HepG2 (cell line): ENCODE measurements around the gene SMIM13. TPM values are rescaled to one million over a fixed set of nuclear protein-coding genes. Genes with fewer than 3 reads are reported as not detected.

Source experiments
- MIXL1 ChIP-seq: IDR thresholded peaks from 2 replicates; pipeline ENCODE4 v1.6.1; 2016
- PHF5A ChIP-seq: IDR thresholded peaks from one replicate; pipeline ENCODE4 v1.6.1; 2018; ENCODE audit warnings: low read depth, missing genetic modification reagents; ENCODE audit not compliant: unreplicated experiment
- RNF2 ChIP-seq: fragments of 450-650 bp; conservative IDR thresholded peaks from 2 replicates; pipeline ENCODE4 v1.6.1; 2016; ENCODE audit warnings: low read depth
- U2AF1 ChIP-seq: fragments of 200-400 bp; formaldehyde crosslinking; optimal IDR thresholded peaks from 2 replicates; pipeline ENCODE3; 2017; ENCODE audit warnings: mild to moderate bottlenecking, low read depth, low read length
- ZMYM4 ChIP-seq: sonication (generic); formaldehyde crosslinking; IDR thresholded peaks from 2 replicates; pipeline ENCODE4 v1.8.1; 2023; ENCODE audit warnings: mild to moderate bottlenecking, missing genetic modification reagents
- ZNF501 ChIP-seq: sonication (generic); formaldehyde crosslinking; IDR thresholded peaks from 2 replicates; pipeline ENCODE4 v1.5.1; 2020; ENCODE audit warnings: mild to moderate bottlenecking, moderate library complexity, missing genetic modification reagents
- ZNF607 ChIP-seq: sonication (generic); formaldehyde crosslinking; IDR thresholded peaks from 2 replicates; pipeline ENCODE4 v1.5.1; 2020; ENCODE audit warnings: missing genetic modification reagents, mild to moderate bottlenecking, borderline replicate concordance
- polyA plus RNA-seq, 8 experiments: library from polyadenylated mRNA; depleted of rRNA in 3 of 8; stranded (reverse) in 7 of 8; unstranded in 1 of 8; fragments of >200 nt; fragmentation: Illumina TruSeq in 4 of 8; extraction: Trizol in 4 of 8; gene quantifications; 2 replicates each; pipeline versions ENCODE4 v1.2.1 to v1.2.3, GENCODE V29; 2011 to 2016; ENCODE audit warnings: low read depth in 4 of 8, missing spikeins in 1 of 8, mixed read lengths in 1 of 8; ENCODE audit not compliant: insufficient read depth in 1 of 8
- total RNA-seq, 5 experiments: library from RNA; depleted of rRNA; stranded (reverse); fragments of >200 nt; fragmentation: Illumina TruSeq; extraction: Trizol; gene quantifications; 2 replicates each; pipeline ENCODE4 v1.2.3, GENCODE V29; 2016; ENCODE audit warnings: low read depth in 1 of 5
- TF ChIP-seq, protein P1 (sequence below): IDR thresholded peaks from 2 replicates; pipeline ENCODE4 v1.4.0; 2020; ENCODE audit warnings: mild to moderate bottlenecking, missing genetic modification reagents
- TF ChIP-seq, protein P2 (sequence below): sonication (generic); formaldehyde crosslinking; IDR thresholded peaks from 2 replicates; pipeline ENCODE4 v1.4.0; 2020; ENCODE audit warnings: missing genetic modification reagents, borderline replicate concordance
- TF ChIP-seq, protein P3 (sequence below): fragments of 450-650 bp; IDR thresholded peaks from 2 replicates; pipeline ENCODE4 v1.6.1; 2017
- TF ChIP-seq, protein P4 (sequence below): sonication (generic); formaldehyde crosslinking; IDR thresholded peaks from 2 replicates; pipeline ENCODE4 v1.5.0; 2020; ENCODE audit warnings: mild to moderate bottlenecking, missing genetic modification reagents, borderline replicate concordance
- TF ChIP-seq, protein P5 (sequence below): IDR thresholded peaks from 2 replicates; pipeline ENCODE4 v1.6.1; 2016

The SMIM13 gene
- total and polyA plus RNA-seq, 2 of the 13 experiments (the other 11 are each of a cell fraction or from before 2014, with no cell fraction given) = 2.7 to 10.2 TPM

DNA sequence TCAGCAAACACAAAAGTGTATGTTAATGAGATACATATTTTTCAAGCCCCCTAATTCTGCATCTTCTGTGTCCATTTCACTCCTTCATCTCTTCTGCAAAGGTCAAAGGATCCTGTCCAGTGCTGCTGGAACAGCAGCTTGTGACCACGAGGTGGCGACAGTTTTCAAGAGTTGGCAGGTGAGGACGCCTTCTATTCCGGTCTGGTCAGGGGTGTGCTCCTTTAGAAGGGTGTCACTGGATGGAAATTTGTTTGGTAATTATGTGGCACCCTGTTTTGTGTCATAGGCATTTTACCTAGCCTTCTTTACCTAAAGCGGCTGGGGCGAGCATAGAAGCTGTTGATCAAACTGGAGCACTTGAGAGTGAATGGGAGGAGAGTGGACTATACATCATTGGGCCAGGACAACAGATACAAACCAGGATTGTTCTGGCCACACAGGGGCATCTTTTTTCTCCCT is 50.8 kb downstream of the SMIM13 start (continued):
- TF ChIP-seq ZNF501 (CRISPR knock-in tag) = no peak
- TF ChIP-seq, protein P1, sequence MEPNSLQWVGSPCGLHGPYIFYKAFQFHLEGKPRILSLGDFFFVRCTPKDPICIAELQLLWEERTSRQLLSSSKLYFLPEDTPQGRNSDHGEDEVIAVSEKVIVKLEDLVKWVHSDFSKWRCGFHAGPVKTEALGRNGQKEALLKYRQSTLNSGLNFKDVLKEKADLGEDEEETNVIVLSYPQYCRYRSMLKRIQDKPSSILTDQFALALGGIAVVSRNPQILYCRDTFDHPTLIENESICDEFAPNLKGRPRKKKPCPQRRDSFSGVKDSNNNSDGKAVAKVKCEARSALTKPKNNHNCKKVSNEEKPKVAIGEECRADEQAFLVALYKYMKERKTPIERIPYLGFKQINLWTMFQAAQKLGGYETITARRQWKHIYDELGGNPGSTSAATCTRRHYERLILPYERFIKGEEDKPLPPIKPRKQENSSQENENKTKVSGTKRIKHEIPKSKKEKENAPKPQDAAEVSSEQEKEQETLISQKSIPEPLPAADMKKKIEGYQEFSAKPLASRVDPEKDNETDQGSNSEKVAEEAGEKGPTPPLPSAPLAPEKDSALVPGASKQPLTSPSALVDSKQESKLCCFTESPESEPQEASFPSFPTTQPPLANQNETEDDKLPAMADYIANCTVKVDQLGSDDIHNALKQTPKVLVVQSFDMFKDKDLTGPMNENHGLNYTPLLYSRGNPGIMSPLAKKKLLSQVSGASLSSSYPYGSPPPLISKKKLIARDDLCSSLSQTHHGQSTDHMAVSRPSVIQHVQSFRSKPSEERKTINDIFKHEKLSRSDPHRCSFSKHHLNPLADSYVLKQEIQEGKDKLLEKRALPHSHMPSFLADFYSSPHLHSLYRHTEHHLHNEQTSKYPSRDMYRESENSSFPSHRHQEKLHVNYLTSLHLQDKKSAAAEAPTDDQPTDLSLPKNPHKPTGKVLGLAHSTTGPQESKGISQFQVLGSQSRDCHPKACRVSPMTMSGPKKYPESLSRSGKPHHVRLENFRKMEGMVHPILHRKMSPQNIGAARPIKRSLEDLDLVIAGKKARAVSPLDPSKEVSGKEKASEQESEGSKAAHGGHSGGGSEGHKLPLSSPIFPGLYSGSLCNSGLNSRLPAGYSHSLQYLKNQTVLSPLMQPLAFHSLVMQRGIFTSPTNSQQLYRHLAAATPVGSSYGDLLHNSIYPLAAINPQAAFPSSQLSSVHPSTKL (CRISPR knock-in tag) = peak; percentile 55; the same call in 1 of the 2 replicates
- no peak for TF ChIP-seq PHF5A (CRISPR knock-in tag)
- TF ChIP-seq MIXL1 (CRISPR knock-in tag) = peak; percentile 58; the same call in 1 of the 2 replicates
- TF ChIP-seq, protein P2, sequence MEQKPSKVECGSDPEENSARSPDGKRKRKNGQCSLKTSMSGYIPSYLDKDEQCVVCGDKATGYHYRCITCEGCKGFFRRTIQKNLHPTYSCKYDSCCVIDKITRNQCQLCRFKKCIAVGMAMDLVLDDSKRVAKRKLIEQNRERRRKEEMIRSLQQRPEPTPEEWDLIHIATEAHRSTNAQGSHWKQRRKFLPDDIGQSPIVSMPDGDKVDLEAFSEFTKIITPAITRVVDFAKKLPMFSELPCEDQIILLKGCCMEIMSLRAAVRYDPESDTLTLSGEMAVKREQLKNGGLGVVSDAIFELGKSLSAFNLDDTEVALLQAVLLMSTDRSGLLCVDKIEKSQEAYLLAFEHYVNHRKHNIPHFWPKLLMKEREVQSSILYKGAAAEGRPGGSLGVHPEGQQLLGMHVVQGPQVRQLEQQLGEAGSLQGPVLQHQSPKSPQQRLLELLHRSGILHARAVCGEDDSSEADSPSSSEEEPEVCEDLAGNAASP (CRISPR knock-in tag) = peak; percentile 65; the same call in 1 of the 2 replicates
- TF ChIP-seq RNF2 = no peak
- TF ChIP-seq U2AF1 = no peak
- TF ChIP-seq, protein P3, sequence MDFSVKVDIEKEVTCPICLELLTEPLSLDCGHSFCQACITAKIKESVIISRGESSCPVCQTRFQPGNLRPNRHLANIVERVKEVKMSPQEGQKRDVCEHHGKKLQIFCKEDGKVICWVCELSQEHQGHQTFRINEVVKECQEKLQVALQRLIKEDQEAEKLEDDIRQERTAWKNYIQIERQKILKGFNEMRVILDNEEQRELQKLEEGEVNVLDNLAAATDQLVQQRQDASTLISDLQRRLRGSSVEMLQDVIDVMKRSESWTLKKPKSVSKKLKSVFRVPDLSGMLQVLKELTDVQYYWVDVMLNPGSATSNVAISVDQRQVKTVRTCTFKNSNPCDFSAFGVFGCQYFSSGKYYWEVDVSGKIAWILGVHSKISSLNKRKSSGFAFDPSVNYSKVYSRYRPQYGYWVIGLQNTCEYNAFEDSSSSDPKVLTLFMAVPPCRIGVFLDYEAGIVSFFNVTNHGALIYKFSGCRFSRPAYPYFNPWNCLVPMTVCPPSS = no peak
- no peak for TF ChIP-seq ZNF607
- peak; percentile 31; the same call in 1 of the 2 replicates for TF ChIP-seq ZMYM4 (CRISPR knock-in tag)
- TF ChIP-seq, protein P4, sequence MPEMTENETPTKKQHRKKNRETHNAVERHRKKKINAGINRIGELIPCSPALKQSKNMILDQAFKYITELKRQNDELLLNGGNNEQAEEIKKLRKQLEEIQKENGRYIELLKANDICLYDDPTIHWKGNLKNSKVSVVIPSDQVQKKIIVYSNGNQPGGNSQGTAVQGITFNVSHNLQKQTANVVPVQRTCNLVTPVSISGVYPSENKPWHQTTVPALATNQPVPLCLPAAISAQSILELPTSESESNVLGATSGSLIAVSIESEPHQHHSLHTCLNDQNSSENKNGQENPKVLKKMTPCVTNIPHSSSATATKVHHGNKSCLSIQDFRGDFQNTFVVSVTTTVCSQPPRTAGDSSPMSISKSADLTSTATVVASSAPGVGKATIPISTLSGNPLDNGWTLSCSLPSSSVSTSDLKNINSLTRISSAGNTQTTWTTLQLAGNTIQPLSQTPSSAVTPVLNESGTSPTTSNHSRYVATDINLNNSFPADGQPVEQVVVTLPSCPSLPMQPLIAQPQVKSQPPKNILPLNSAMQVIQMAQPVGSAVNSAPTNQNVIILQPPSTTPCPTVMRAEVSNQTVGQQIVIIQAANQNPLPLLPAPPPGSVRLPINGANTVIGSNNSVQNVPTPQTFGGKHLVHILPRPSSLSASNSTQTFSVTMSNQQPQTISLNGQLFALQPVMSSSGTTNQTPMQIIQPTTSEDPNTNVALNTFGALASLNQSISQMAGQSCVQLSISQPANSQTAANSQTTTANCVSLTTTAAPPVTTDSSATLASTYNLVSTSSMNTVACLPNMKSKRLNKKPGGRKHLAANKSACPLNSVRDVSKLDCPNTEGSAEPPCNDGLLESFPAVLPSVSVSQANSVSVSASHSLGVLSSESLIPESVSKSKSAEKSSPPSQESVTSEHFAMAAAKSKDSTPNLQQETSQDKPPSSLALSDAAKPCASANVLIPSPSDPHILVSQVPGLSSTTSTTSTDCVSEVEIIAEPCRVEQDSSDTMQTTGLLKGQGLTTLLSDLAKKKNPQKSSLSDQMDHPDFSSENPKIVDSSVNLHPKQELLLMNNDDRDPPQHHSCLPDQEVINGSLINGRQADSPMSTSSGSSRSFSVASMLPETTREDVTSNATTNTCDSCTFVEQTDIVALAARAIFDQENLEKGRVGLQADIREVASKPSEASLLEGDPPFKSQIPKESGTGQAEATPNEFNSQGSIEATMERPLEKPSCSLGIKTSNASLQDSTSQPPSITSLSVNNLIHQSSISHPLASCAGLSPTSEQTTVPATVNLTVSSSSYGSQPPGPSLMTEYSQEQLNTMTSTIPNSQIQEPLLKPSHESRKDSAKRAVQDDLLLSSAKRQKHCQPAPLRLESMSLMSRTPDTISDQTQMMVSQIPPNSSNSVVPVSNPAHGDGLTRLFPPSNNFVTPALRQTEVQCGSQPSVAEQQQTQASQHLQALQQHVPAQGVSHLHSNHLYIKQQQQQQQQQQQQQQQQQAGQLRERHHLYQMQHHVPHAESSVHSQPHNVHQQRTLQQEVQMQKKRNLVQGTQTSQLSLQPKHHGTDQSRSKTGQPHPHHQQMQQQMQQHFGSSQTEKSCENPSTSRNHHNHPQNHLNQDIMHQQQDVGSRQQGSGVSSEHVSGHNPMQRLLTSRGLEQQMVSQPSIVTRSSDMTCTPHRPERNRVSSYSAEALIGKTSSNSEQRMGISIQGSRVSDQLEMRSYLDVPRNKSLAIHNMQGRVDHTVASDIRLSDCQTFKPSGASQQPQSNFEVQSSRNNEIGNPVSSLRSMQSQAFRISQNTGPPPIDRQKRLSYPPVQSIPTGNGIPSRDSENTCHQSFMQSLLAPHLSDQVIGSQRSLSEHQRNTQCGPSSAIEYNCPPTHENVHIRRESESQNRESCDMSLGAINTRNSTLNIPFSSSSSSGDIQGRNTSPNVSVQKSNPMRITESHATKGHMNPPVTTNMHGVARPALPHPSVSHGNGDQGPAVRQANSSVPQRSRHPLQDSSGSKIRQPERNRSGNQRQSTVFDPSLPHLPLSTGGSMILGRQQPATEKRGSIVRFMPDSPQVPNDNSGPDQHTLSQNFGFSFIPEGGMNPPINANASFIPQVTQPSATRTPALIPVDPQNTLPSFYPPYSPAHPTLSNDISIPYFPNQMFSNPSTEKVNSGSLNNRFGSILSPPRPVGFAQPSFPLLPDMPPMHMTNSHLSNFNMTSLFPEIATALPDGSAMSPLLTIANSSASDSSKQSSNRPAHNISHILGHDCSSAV (CRISPR knock-in tag) = no peak
- TF ChIP-seq, protein P5, sequence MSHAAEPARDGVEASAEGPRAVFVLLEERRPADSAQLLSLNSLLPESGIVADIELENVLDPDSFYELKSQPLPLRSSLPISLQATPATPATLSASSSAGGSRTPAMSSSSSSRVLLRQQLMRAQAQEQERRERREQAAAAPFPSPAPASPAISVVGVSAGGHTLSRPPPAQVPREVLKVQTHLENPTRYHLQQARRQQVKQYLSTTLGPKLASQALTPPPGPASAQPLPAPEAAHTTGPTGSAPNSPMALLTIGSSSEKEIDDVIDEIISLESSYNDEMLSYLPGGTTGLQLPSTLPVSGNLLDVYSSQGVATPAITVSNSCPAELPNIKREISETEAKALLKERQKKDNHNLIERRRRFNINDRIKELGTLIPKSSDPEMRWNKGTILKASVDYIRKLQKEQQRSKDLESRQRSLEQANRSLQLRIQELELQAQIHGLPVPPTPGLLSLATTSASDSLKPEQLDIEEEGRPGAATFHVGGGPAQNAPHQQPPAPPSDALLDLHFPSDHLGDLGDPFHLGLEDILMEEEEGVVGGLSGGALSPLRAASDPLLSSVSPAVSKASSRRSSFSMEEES (CRISPR knock-in tag) = peak; percentile 50; the same call in 1 of the 2 replicates
